Right atrium auricular region (tissue), 2 donors: Measurements from ENCODE around the gene TMEM150A. TPM values are rescaled to one million over a fixed set of nuclear protein-coding genes. Genes with fewer than 3 reads are reported as not detected.

Experiments
- DNase-seq: peaks from one replicate; pipeline ENCODE4 v3.0.0-alpha.2; 2019; ENCODE audit warnings: low spot score
- H3K27ac ChIP-seq, 2 donors: fragments of 200-600 bp; sonication (generic); 1 replicate in 1 of 2; 2 replicates in 1 of 2; pipeline ENCODE4 v1.5.1; 2016 to 2019
- H3K27me3 ChIP-seq, 2 donors: fragments of 200-600 bp; sonication (generic); one replicate each; pipeline versions ENCODE4 v1.5.1 to v1.6.0; 2017 to 2019
- H3K36me3 ChIP-seq: fragments of 200-600 bp; sonication (generic); one replicate; pipeline ENCODE4 v1.5.1; 2016
- H3K4me1 ChIP-seq, 2 donors: fragments of 200-600 bp; sonication (generic); one replicate each; pipeline versions ENCODE4 v1.5.1 to v1.6.0; 2017 to 2019
- H3K4me3 ChIP-seq, 2 donors: fragments of 200-600 bp; sonication (generic); 1 replicate in 1 of 2; 2 replicates in 1 of 2; pipeline ENCODE4 v1.5.1; 2017 to 2019; ENCODE audit warnings: mild to moderate bottlenecking in 1 of 2, moderate library complexity in 1 of 2
- H3K9me3 ChIP-seq, 2 donors: fragments of 200-600 bp; sonication (generic); one replicate each; pipeline ENCODE4 v1.5.1; 2019
- CTCF ChIP-seq, 2 donors: fragments of 200-600 bp; sonication (generic); IDR thresholded peaks; one replicate each; pipeline ENCODE4 v1.5.1; 2019; ENCODE audit warnings: antibody characterized with exemption in 2 of 2
- total RNA-seq, 2 donors: library from RNA; depleted of rRNA; stranded (reverse); fragments of >200 nt; gene quantifications; one replicate each; pipeline ENCODE4 v1.1.0, GENCODE V29; 2016

TMEM150A gene
- total RNA-seq, 2 donors from 2014 or later = 15.8 to 21.7 TPM

GRCh38 chr2:85548608-85548900 lies 53.9 kb downstream of the TMEM150A start:
- no peak overlapping the region for H3K4me3 ChIP-seq
- no peak for TF ChIP-seq CTCF (IDR thresholded peaks at IDR 0.05)
- H3K27me3 ChIP-seq = no peaks in the 10 kb centered on the region
- no peaks in the 10 kb centered on the region for H3K9me3 ChIP-seq
- H3K4me1 ChIP-seq = peaks cover 0 to 8% of the 10 kb centered on the region in 2 donors
- peaks cover 73% of the 10 kb centered on the region for H3K36me3 ChIP-seq
- DNase-seq = no peak
- H3K27ac ChIP-seq = no peak overlapping the region

Other genes with a start within 250 kb of the TMEM150A start
- 10 to 100 TPM; 34.2 to 40.8 TPM for gene RETSAT, start 248.2 kb downstream of the TMEM150A start, total RNA-seq
- 10 to 100 TPM in 1 of 2 donors, 1 to 10 TPM in 1; 8.4 to 11.1 TPM for gene ELMOD3, start 247.9 kb downstream of the TMEM150A start, total RNA-seq
- gene CAPG, start 192.3 kb downstream of the TMEM150A start, total RNA-seq = 10 to 100 TPM in 1 of 2 donors, 1 to 10 TPM in 1; 8.7 to 43.4 TPM
- gene SH2D6, start 184.0 kb downstream of the TMEM150A start, total RNA-seq = not detected
- gene MAT2A, start 63.5 kb downstream of the TMEM150A start, total RNA-seq = 100 to 1,000 TPM in 1 of 2 donors, 10 to 100 TPM in 1; 95.6 to 101 TPM
- 10 to 100 TPM; 18.0 to 23.3 TPM for gene GGCX, start 41.2 kb downstream of the TMEM150A start, total RNA-seq
- 10 to 100 TPM; 11.9 to 26.1 TPM for gene VAMP8, start 25.1 kb downstream of the TMEM150A start, total RNA-seq
- gene VAMP5, start 18.3 kb downstream of the TMEM150A start, total RNA-seq = 10 to 100 TPM; 37.2 to 61.7 TPM
- 100 to 1,000 TPM; 109 to 194 TPM for gene RNF181, start 7.0 kb downstream of the TMEM150A start, total RNA-seq
- gene C2orf68, start 9.4 kb upstream of the TMEM150A start, total RNA-seq = 10 to 100 TPM in 1 of 2 donors, 1 to 10 TPM in 1; 8.9 to 11.1 TPM
- gene USP39, start 13.5 kb upstream of the TMEM150A start, total RNA-seq = 10 to 100 TPM; 35.0 to 78.2 TPM
- under 1 TPM in 1 of 2 donors, not detected in 1; 0.15 TPM for gene SFTPB, start 65.5 kb upstream of the TMEM150A start, total RNA-seq
- 1 to 10 TPM in 1 of 2 donors, not detected in 1; 1.4 TPM for gene GNLY, start 91.7 kb upstream of the TMEM150A start, total RNA-seq
- gene ATOH8, start 151.3 kb upstream of the TMEM150A start, total RNA-seq = 100 to 1,000 TPM in 1 of 2 donors, 10 to 100 TPM in 1; 35.1 to 116 TPM